Measurements from ENCODE around the gene GPR85. TPM values are rescaled to one million over a fixed set of nuclear protein-coding genes. Genes with fewer than 3 reads are reported as not detected.
"Not testable (repeated sequence)": the region's sequence is repeated elsewhere in the genome, so short reads cannot be mapped to it uniquely, and the experiment has no call there.

Gene GPR85
- polyA plus RNA-seq (ENCODE audit: low read depth in 6 of 6) = not detected

- H3K9me3 Mint-ChIP-seq = peaks cover 0 to 3% (median 0%) of the 10 kb centered on the region in 7 donors
Measured at GRCh38 chr7:113086431-113086888, at the start of gene GPR85. Gene GPR85, minus strand, starts transcription at chr7:113086827. Its CDS starts 2,106 bp downstream, at chr7:113084721.

GRCh38 chr7:113134025-113134424 is 47.4 kb upstream of the GPR85 start:
- no peaks in the 10 kb centered on the region for H3K4me1 Mint-ChIP-seq
- peaks cover 27 to 42% (median 40%) of the 10 kb centered on the region in 3 donors for H3K27me3 Mint-ChIP-seq
- ATAC-seq (ENCODE audit: low read depth in 2 of 2) = no peak
- no peaks in the 10 kb centered on the region for H3K9me3 Mint-ChIP-seq
- H3K4me3 Mint-ChIP-seq = no peak overlapping the region
- H3K36me3 Mint-ChIP-seq = no peaks in the 10 kb centered on the region
- DNase-seq = no peak
- no peak overlapping the region for H3K27ac Mint-ChIP-seq

More at GRCh38 chr7:113086431-113086888, at the start of gene GPR85:
- peak; percentile 9 for DNase-seq
- Mint-ChIP-seq H3K4me3 (peak within 1 kb of the TSS; percentile 40 to 81 (median 61)), H3K4me1 (peaks cover 11 to 13% (median 12%) of the 10 kb centered on the region in 3 donors), H3K27me3 (peaks cover 36 to 53% (median 39%) of the 10 kb centered on the region in 3 donors), H3K27ac (no peak within 1 kb of the TSS), H3K36me3 (no peaks in the 10 kb centered on the region)
- peak; percentile 65 to 67 for ATAC-seq (ENCODE audit: low read depth in 2 of 2)

- H3K4me1 Mint-ChIP-seq = no peaks in the 10 kb centered on the region
Measured at GRCh38 chr7:113131367-113131766, 44.7 kb upstream of the GPR85 start.

GRCh38 chr7:113128031-113128430 is 41.4 kb upstream of the GPR85 start:
- H3K4me1 Mint-ChIP-seq = no peaks in the 10 kb centered on the region
- H3K36me3 Mint-ChIP-seq = no peaks in the 10 kb centered on the region
- no peak overlapping the region for H3K27ac Mint-ChIP-seq
- H3K27me3 Mint-ChIP-seq = peaks cover 22 to 26% (median 26%) of the 10 kb centered on the region in 3 donors
- ATAC-seq (ENCODE audit: low read depth in 2 of 2) = no peak
- no peak for DNase-seq
- H3K4me3 Mint-ChIP-seq = no peak overlapping the region
- H3K9me3 Mint-ChIP-seq = no peaks in the 10 kb centered on the region

More at GRCh38 chr7:113131367-113131766, 44.7 kb upstream of the GPR85 start:
- H3K36me3 Mint-ChIP-seq = no peaks in the 10 kb centered on the region
- H3K27me3 Mint-ChIP-seq = peaks cover 27 to 41% (median 40%) of the 10 kb centered on the region in 3 donors
- no peak overlapping the region for H3K27ac Mint-ChIP-seq
- no peak overlapping the region for H3K4me3 Mint-ChIP-seq
- DNase-seq (no peak), ATAC-seq (ENCODE audit: low read depth in 2 of 2) (no peak)
- H3K9me3 Mint-ChIP-seq = no peaks in the 10 kb centered on the region

- ATAC-seq (ENCODE audit: low read depth in 2 of 2) (no peak), DNase-seq (no peak)
- Mint-ChIP-seq H3K4me3 (no peak overlapping the region), H3K9me3 (no peaks in the 10 kb centered on the region), H3K4me1 (no peaks in the 10 kb centered on the region), H3K36me3 (no peaks in the 10 kb centered on the region), H3K27me3 (peaks cover 10 to 12% (median 11%) of the 10 kb centered on the region in 3 donors), H3K27ac (no peak overlapping the region)
Measured at GRCh38 chr7:113125728-113126127, 39.1 kb upstream of the GPR85 start.

- Mint-ChIP-seq H3K4me3 (no peak overlapping the region), H3K9me3 (no peaks in the 10 kb centered on the region), H3K27ac (no peak overlapping the region), H3K27me3 (peaks cover 0 to 5% (median 4%) of the 10 kb centered on the region in 3 donors), H3K4me1 (peaks cover 10 to 15% (median 14%) of the 10 kb centered on the region in 3 donors), H3K36me3 (no peaks in the 10 kb centered on the region)
- no peak for DNase-seq
- no peak for ATAC-seq (ENCODE audit: low read depth in 2 of 2)
Measured at GRCh38 chr7:113122744-113123143, 36.1 kb upstream of the GPR85 start.

GRCh38 chr7:113120647-113121046 is 34.0 kb upstream of the GPR85 start:
- Mint-ChIP-seq H3K4me1 (peaks cover 10 to 21% (median 17%) of the 10 kb centered on the region in 3 donors), H3K27ac (peak overlapping the region in 1 of 6 donors; percentile 17), H3K27me3 (peaks cover 0 to 5% (median 4%) of the 10 kb centered on the region in 3 donors), H3K36me3 (no peaks in the 10 kb centered on the region), H3K4me3 (peak overlapping the region in 1 of 8 donors; percentile 86), H3K9me3 (no peaks in the 10 kb centered on the region)
- ATAC-seq (ENCODE audit: low read depth in 2 of 2) = no peak
- no peak for DNase-seq

- ATAC-seq (ENCODE audit: low read depth in 2 of 2) (no peak), DNase-seq (no peak)
- H3K4me3 Mint-ChIP-seq = peak overlapping the region in 6 of 8 donors; percentile 83 to 98 (median 96)
- no peaks in the 10 kb centered on the region for H3K27me3 Mint-ChIP-seq
- peaks cover 10 to 21% (median 17%) of the 10 kb centered on the region in 3 donors for H3K4me1 Mint-ChIP-seq
- peak overlapping the region in 3 of 6 donors; percentile 72 to 98 (median 93) for H3K27ac Mint-ChIP-seq
- no peaks in the 10 kb centered on the region for H3K36me3 Mint-ChIP-seq
- H3K9me3 Mint-ChIP-seq = no peaks in the 10 kb centered on the region
Measured at GRCh38 chr7:113119429-113119828, 32.8 kb upstream of the GPR85 start.

- H3K27me3 Mint-ChIP-seq = no peaks in the 10 kb centered on the region
- no peaks in the 10 kb centered on the region for H3K9me3 Mint-ChIP-seq
- peak; percentile 84 for DNase-seq
- no peaks in the 10 kb centered on the region for H3K36me3 Mint-ChIP-seq
- H3K4me3 Mint-ChIP-seq = peak within 1 kb of the TSS; percentile 83 to 99 (median 96)
- peak; percentile 99 to 100 for ATAC-seq (ENCODE audit: low read depth in 2 of 2)
- peak within 1 kb of the TSS; percentile 93 to 99 (median 98) for H3K27ac Mint-ChIP-seq
- peaks cover 10 to 21% (median 19%) of the 10 kb centered on the region in 3 donors for H3K4me1 Mint-ChIP-seq
Measured at GRCh38 chr7:113118074-113118959, 31.7 kb upstream of the GPR85 start, which contains the start of gene SMIM30. Gene SMIM30, minus strand, starts transcription at chr7:113118554. Its CDS starts 976 bp downstream, at chr7:113117578.

GRCh38 chr7:113117374-113117774 is 30.7 kb upstream of the GPR85 start:
- not testable (repeated sequence) for H3K36me3 Mint-ChIP-seq; H3K9me3 Mint-ChIP-seq; ATAC-seq (ENCODE audit: low read depth in 2 of 2); DNase-seq; H3K27me3 Mint-ChIP-seq
- H3K4me1 Mint-ChIP-seq = peaks cover 10 to 21% (median 21%) of the 10 kb centered on the region in 3 donors
- H3K4me3 Mint-ChIP-seq = peak overlapping the region; percentile 37 to 95 (median 86)
- H3K27ac Mint-ChIP-seq = peak overlapping the region in 2 of 6 donors; percentile 3 to 38

GRCh38 chr7:113113912-113114311 is 27.3 kb upstream of the GPR85 start:
- Mint-ChIP-seq H3K4me3 (peak overlapping the region in 1 of 8 donors; percentile 53), H3K9me3 (no peaks in the 10 kb centered on the region)

GRCh38 chr7:113109718-113110117 is 23.1 kb upstream of the GPR85 start:
- H3K9me3 Mint-ChIP-seq = no peaks in the 10 kb centered on the region
- H3K27ac Mint-ChIP-seq = peak overlapping the region in 2 of 6 donors; percentile 2 to 6
- peaks cover 0 to 4% (median 0%) of the 10 kb centered on the region in 3 donors for H3K27me3 Mint-ChIP-seq
- no peaks in the 10 kb centered on the region for H3K36me3 Mint-ChIP-seq
- peaks cover 0 to 4% (median 0%) of the 10 kb centered on the region in 3 donors for H3K4me1 Mint-ChIP-seq
- H3K4me3 Mint-ChIP-seq = no peak overlapping the region
- DNase-seq (no peak), ATAC-seq (ENCODE audit: low read depth in 2 of 2) (no peak)

More at GRCh38 chr7:113113912-113114311, 27.3 kb upstream of the GPR85 start:
- ATAC-seq (ENCODE audit: low read depth in 2 of 2) (no peak), DNase-seq (no peak)
- H3K4me1 Mint-ChIP-seq = peaks cover 4 to 15% (median 14%) of the 10 kb centered on the region in 3 donors
- H3K27me3 Mint-ChIP-seq = no peaks in the 10 kb centered on the region
- H3K27ac Mint-ChIP-seq = peak overlapping the region in 1 of 6 donors; percentile 44
- no peaks in the 10 kb centered on the region for H3K36me3 Mint-ChIP-seq

GRCh38 chr7:113100121-113100603 is 13.5 kb upstream of the GPR85 start:
- Mint-ChIP-seq H3K9me3 (peaks cover 0 to 10% (median 5%) of the 10 kb centered on the region in 7 donors), H3K36me3 (peaks cover 0 to 11% of the 10 kb centered on the region in 2 donors), H3K4me3 (no peak overlapping the region), H3K4me1 (no peaks in the 10 kb centered on the region), H3K27me3 (peaks cover 19 to 48% (median 27%) of the 10 kb centered on the region in 3 donors), H3K27ac (no peak overlapping the region)
- DNase-seq (no peak), ATAC-seq (ENCODE audit: low read depth in 2 of 2) (no peak)

Measured in naive B cell (primary cell).